ENCODE results near the gene ERN1.

DNA sequence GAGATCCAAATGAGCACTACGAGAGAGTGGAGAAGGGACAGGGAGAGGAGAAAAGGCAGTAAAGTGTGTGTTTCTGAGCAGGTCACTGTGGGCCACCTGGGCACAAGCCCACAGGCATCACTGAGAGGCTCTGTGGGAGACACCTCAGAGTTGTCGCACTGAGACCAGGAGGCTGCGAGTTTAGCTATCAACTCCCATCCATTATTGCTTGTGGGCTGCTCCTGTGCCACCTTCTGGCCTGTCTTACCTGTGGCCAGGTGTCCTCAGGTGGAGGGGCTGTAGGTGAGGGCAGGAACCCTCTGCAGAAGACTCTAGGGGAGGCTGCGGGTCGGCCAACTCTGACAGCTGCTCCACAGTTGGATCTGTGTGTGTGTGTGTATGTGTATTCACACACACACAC is 134.3 kb downstream of the ERN1 start:
- TF ChIP-seq, protein P1, sequence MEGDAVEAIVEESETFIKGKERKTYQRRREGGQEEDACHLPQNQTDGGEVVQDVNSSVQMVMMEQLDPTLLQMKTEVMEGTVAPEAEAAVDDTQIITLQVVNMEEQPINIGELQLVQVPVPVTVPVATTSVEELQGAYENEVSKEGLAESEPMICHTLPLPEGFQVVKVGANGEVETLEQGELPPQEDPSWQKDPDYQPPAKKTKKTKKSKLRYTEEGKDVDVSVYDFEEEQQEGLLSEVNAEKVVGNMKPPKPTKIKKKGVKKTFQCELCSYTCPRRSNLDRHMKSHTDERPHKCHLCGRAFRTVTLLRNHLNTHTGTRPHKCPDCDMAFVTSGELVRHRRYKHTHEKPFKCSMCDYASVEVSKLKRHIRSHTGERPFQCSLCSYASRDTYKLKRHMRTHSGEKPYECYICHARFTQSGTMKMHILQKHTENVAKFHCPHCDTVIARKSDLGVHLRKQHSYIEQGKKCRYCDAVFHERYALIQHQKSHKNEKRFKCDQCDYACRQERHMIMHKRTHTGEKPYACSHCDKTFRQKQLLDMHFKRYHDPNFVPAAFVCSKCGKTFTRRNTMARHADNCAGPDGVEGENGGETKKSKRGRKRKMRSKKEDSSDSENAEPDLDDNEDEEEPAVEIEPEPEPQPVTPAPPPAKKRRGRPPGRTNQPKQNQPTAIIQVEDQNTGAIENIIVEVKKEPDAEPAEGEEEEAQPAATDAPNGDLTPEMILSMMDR (IDR thresholded peaks at IDR 0.05; ENCODE audit: borderline replicate concordance, extremely low read depth, low read length, poor library complexity, severe bottlenecking): no peak
- TF ChIP-seq EZH2 (IDR thresholded peaks at IDR 0.05; ENCODE audit: borderline replicate concordance, low read depth, low read length, severe bottlenecking): no peak

Data from DND-41 (cell line).